DOHH2 (cell line): ENCODE measurements around the gene PACRGL.

Source experiments
- H3F3A ChIP-seq: fragments of 200-600 bp; sonication (generic), shearing (Covaris generic); 2 replicates; pipeline ENCODE4 v1.6.0; 2016; ENCODE audit warnings: antibody characterized with exemption, mild to moderate bottlenecking; ENCODE audit not compliant: control insufficient read depth, insufficient read depth
- H3K27ac ChIP-seq: fragments of 200-600 bp; sonication (generic); 2 replicates; pipeline ENCODE4 v1.5.1; 2014; ENCODE audit warnings: low read depth, mild to moderate bottlenecking, low read length, moderate library complexity
- H3K27me3 ChIP-seq: fragments of 200-600 bp; sonication (generic); 2 replicates; pipeline ENCODE4 v1.6.1; 2014; ENCODE audit warnings: mild to moderate bottlenecking, low read length, mixed read lengths; ENCODE audit not compliant: control insufficient read depth
- H3K36me3 ChIP-seq: fragments of 200-600 bp; sonication (generic); 2 replicates; pipeline ENCODE4 v1.6.1; 2014; ENCODE audit warnings: mild to moderate bottlenecking, low read length, moderate library complexity, mixed read lengths; ENCODE audit not compliant: control insufficient read depth
- H3K4me1 ChIP-seq: fragments of 200-600 bp; sonication (generic); 2 replicates; pipeline ENCODE4 v1.6.1; 2014; ENCODE audit warnings: mild to moderate bottlenecking, low read length, mixed read lengths; ENCODE audit not compliant: control insufficient read depth
- H3K4me2 ChIP-seq: fragments of 200-600 bp; sonication (generic); 2 replicates; pipeline ENCODE4 v1.6.0; 2014; ENCODE audit warnings: mild to moderate bottlenecking, low read length, moderate library complexity
- H3K4me3 ChIP-seq: fragments of 200-600 bp; sonication (generic); 2 replicates; pipeline ENCODE4 v1.5.1; 2014; ENCODE audit warnings: mild to moderate bottlenecking, low read length, mixed read lengths
- H3K79me2 ChIP-seq: fragments of 200-600 bp; sonication (generic); 2 replicates; pipeline ENCODE4 v1.6.1; 2014; ENCODE audit warnings: mild to moderate bottlenecking, low read length, mixed read lengths; ENCODE audit not compliant: control insufficient read depth
- H3K9me2 ChIP-seq: fragments of 200-600 bp; sonication (generic); replicated peaks from 2 replicates; pipeline ENCODE4 v1.6.1; 2014; ENCODE audit warnings: mild to moderate bottlenecking, low read length, mixed read lengths; ENCODE audit not compliant: control insufficient read depth
- H3K9me3 ChIP-seq: fragments of 200-600 bp; sonication (generic); 2 replicates; pipeline ENCODE4 v1.6.1; 2014; ENCODE audit warnings: antibody characterized with exemption, low read length, mixed read lengths; ENCODE audit not compliant: control insufficient read depth, insufficient read depth
- H4K20me1 ChIP-seq: fragments of 200-600 bp; sonication (generic); 2 replicates; pipeline ENCODE4 v1.6.0; 2014; ENCODE audit warnings: low read depth, mild to moderate bottlenecking, antibody characterized with exemption, low read length, moderate library complexity; ENCODE audit not compliant: control insufficient read depth, insufficient read depth
- EZH2phosphoT487 ChIP-seq: fragments of 200-600 bp; sonication (generic); IDR thresholded peaks from 2 replicates; pipeline ENCODE4 v1.6.1; 2017; ENCODE audit warnings: borderline replicate concordance, mild to moderate bottlenecking, antibody characterized with exemption, low read length, moderate library complexity, mixed read lengths
- TF ChIP-seq, protein P1 (sequence below): fragments of 200-600 bp; sonication (generic); IDR thresholded peaks from one replicate; pipeline ENCODE4 v1.5.1; 2014; ENCODE audit warnings: antibody characterized with exemption, mild to moderate bottlenecking, low read depth, low read length; ENCODE audit not compliant: poor library complexity, severe bottlenecking

PACRGL gene

DNA sequence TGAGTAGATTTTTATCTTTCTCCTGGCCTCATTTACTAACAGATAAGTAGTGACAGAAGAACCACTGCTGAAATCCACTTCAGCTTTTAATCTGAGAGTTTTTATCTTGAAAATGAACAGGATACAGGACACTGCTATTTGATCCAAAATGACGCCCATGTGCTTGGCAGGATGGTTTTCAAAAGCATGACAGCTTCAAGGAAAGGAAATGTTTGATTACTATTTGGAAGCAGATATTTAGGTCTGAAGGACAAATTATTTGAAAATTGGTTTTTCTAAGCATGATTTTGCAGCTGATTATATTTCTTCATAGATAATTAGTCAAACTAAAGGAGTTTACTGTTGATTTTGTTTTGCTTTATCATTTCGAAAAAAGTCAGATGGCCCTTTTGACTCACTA, 11.1 kb downstream of the PACRGL start:
- H3K4me2 ChIP-seq: no peak overlapping the region
- H3K4me1 ChIP-seq: no peaks in the 10 kb centered on the region
- H3K27ac ChIP-seq: no peak overlapping the region
- H4K20me1 ChIP-seq: no peaks in the 10 kb centered on the region
- no peaks in the 10 kb centered on the region for H3K79me2 ChIP-seq
- peaks cover 46% of the 10 kb centered on the region for H3K36me3 ChIP-seq
- TF ChIP-seq EZH2phosphoT487: no peak
- TF ChIP-seq, protein P1, sequence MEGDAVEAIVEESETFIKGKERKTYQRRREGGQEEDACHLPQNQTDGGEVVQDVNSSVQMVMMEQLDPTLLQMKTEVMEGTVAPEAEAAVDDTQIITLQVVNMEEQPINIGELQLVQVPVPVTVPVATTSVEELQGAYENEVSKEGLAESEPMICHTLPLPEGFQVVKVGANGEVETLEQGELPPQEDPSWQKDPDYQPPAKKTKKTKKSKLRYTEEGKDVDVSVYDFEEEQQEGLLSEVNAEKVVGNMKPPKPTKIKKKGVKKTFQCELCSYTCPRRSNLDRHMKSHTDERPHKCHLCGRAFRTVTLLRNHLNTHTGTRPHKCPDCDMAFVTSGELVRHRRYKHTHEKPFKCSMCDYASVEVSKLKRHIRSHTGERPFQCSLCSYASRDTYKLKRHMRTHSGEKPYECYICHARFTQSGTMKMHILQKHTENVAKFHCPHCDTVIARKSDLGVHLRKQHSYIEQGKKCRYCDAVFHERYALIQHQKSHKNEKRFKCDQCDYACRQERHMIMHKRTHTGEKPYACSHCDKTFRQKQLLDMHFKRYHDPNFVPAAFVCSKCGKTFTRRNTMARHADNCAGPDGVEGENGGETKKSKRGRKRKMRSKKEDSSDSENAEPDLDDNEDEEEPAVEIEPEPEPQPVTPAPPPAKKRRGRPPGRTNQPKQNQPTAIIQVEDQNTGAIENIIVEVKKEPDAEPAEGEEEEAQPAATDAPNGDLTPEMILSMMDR: no peak
- no peaks in the 10 kb centered on the region for H3K27me3 ChIP-seq
- no peaks in the 10 kb centered on the region for H3F3A ChIP-seq
- no peaks in the 10 kb centered on the region for H3K9me3 ChIP-seq
- H3K4me3 ChIP-seq: no peak overlapping the region
- no peaks in the 10 kb centered on the region for H3K9me2 ChIP-seq

DNA sequence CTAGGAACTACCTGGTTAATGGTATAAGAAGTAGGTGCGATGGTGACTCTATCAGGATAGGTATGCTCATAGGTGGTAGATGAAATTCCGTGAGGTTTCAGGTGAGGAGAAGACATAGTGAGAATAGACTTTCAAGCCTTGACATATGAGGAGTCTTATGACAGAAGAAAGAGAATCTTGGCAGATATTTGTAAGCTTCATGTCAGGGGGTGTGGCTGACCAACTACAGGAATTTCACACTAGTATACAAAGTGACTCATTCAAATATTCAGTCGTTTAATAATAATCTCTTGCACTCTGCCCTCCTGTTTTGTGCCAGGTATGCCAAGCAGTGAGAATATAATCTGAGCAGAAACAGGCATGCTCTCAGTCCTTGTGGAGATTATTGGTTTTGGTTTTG, 22.8 kb downstream of the PACRGL start:
- no peak overlapping the region for H3K27ac ChIP-seq
- no peaks in the 10 kb centered on the region for H3K9me3 ChIP-seq
- no peaks in the 10 kb centered on the region for H3K79me2 ChIP-seq
- no peaks in the 10 kb centered on the region for H3K27me3 ChIP-seq
- no peaks in the 10 kb centered on the region for H3K9me2 ChIP-seq
- no peak overlapping the region for H3K4me2 ChIP-seq
- H3K4me3 ChIP-seq: no peak overlapping the region
- H3K36me3 ChIP-seq: peaks cover 38% of the 10 kb centered on the region
- H4K20me1 ChIP-seq: no peaks in the 10 kb centered on the region
- TF ChIP-seq, protein P1: no peak
- no peak for TF ChIP-seq EZH2phosphoT487
- H3F3A ChIP-seq: no peaks in the 10 kb centered on the region
- no peaks in the 10 kb centered on the region for H3K4me1 ChIP-seq

DNA sequence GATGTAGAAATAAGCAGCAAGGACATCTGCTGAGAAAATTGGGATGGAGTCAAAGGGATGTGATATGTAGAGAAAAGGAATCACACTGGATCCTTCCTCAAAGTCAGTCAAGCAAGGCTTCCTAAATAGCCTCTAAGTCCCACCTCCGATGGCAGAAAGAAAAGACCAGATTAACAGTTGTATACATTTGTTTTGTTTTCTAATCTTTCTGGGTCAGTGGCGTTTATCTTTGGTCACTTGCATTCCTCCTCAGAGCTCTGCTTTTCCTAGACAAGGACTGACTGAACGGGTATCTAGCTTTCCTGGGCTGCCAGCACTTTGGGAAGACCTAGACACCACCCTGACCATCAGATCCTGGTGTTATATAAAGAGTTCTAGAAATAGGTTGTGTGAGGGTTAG, 23.2 kb downstream of the PACRGL start:
- Histone ChIP-seq H3K27me3 (no peaks in the 10 kb centered on the region), H3K79me2 (no peaks in the 10 kb centered on the region), H3K4me3 (no peak overlapping the region), H3K27ac (no peak overlapping the region), H3K9me2 (no peaks in the 10 kb centered on the region), H3F3A (no peaks in the 10 kb centered on the region), H3K4me1 (no peaks in the 10 kb centered on the region), H3K36me3 (peaks cover 42% of the 10 kb centered on the region), H3K9me3 (no peaks in the 10 kb centered on the region), H4K20me1 (no peaks in the 10 kb centered on the region), H3K4me2 (no peak overlapping the region)
- no peak for TF ChIP-seq EZH2phosphoT487
- TF ChIP-seq, protein P1: no peak

DNA sequence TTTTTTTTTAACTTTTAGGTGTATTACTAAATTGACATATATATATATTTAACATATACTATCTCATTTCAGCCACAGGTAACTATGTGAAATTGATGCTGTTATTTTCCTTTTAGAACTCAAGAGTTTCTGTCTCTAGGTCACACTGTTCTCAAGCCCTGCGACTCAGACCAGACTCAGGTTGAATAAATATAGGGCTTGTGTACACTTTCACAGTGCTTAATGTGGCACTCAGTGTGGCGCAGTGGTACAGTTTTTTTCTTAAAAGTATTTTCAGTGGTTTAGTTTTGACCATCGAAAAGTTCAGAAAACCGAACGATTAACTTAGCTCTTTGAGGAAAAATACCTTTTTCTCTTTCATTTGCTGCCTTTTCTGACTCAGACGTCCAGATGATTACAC, 24.7 kb downstream of the PACRGL start:
- H3K27ac ChIP-seq: no peak overlapping the region
- H3K4me3 ChIP-seq: no peak overlapping the region
- no peaks in the 10 kb centered on the region for H3K27me3 ChIP-seq
- no peaks in the 10 kb centered on the region for H3K9me3 ChIP-seq
- H3F3A ChIP-seq: no peaks in the 10 kb centered on the region
- H3K36me3 ChIP-seq: peaks cover 54% of the 10 kb centered on the region
- H3K9me2 ChIP-seq: no peaks in the 10 kb centered on the region
- H4K20me1 ChIP-seq: no peaks in the 10 kb centered on the region
- TF ChIP-seq, protein P1: no peak
- TF ChIP-seq EZH2phosphoT487: no peak
- no peak overlapping the region for H3K4me2 ChIP-seq
- no peaks in the 10 kb centered on the region for H3K79me2 ChIP-seq
- H3K4me1 ChIP-seq: no peaks in the 10 kb centered on the region
